ENCODE results near the gene ERLIN1.
"Not testable (repeated sequence)": the region's sequence is repeated elsewhere in the genome, so short reads cannot be mapped to it uniquely, and the experiment has no call there.

Gene ERLIN1

DNA sequence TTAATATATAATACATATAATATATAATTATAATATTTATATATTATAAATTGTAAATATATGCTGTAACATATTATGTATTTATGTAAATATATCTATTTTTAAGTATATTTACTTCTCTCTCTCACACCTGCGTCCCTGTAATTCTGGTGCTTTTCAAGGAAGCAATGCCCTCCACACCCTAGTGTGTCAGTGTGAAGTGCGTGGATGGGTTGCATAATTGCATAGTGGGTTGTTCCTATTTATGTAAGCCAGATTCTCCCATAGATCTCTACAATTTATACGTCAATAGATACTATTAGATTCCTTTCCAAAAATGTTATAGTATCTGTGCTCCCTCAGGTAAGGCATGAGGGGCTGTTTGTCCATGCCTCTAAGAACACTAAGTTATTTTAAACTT lies 54.3 kb downstream of the ERLIN1 start:
- no peak for DNase-seq

DNA sequence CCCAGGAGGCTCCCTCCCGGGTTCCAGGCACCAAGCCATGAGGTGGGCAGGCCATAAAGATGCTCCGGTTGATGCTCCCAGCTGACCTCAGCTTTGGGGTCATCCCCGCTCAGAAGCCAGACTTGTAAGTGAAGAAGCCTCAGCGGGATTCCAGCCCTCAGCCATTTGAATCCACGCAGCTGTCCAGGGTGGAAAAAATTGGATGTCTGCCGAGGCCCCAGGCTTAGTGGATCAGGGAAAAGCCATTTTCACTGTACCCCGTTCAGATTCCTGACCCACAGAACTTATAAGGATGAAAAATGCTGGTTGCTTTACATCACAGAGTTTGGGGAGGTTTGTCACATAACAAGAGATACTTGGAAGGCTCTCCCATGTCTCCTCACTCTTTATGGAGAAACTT lies 55.0 kb downstream of the ERLIN1 start:
- no peak for DNase-seq

DNA sequence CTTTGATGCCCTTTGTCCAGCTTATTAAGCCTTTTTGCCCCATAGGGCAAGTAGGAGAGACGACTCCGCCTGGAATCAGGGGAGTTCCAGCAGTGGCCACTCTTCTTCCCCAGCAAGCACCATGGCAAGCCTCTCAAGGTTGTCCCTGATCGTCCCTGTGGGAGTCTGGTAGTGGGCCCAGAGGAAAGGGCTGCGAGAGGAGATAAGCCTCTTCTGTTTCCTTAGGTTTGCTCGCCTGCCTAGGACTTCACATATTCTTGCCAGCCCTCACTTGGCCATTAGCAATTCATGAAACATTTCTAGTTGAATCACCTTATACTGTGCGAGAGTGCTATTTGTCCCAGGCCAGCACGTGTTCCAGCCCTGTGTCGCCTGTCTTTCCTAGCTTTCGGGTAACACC lies 56.4 kb downstream of the ERLIN1 start:
- DNase-seq: peak; percentile 44

DNA sequence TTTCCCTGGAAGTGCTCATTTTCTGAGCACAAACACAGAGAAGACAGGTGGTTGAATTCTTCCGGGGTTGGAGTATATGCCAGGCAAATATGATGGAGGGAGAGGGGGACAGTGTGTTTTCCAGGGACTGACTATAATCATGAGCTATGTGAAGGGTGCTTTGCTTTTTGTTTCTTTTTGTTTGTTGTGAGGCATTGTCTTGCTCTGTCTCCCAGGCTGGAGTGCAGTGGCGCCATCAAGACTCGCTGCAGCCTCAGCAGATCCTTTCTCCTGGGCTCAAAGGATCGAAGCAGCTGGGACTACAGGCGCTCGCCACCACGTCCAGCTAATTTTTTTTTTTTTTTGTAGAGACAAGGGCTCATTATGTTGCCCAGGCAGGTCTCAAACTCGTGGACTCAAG lies 56.9 kb downstream of the ERLIN1 start:
- DNase-seq: no peak

DNA sequence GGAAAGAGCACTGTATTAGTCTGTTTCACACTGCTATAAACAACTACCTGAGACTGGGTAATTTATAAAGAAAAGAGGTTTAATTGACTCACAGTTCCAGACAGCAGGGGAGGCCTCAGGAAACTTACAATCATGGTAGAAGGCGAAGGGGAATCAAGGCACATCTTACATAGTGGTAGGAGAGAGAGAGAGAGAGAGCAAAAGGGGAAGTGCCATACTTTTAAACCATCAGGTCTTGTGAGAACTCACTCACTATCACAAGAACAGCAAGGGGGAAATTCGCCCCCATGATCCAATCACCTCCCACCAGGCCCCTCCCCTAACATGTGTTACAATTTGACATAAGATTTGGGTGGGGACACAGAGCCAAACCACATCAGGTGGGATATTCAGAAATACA lies 60.5 kb downstream of the ERLIN1 start:
- not testable (repeated sequence) for DNase-seq

DNA sequence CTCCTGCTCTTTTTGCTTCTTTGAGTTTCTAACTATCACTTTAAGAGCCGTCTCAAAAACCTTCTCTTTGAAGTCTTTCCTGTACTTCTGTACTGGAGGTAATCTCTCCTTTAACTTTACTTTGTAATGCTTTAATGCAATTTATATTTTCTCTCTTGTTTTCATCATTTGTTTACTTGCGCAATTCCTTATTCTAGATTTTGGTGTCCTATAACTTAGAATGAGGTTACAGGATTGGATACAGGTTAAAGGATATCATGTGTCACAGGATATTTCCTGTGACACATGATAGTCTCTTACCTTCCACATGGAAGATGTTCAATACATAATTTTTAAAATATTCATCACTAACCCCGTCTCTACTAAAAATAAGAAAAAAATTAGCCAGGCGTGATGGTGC lies 61.7 kb downstream of the ERLIN1 start:
- DNase-seq: no peak

DNA sequence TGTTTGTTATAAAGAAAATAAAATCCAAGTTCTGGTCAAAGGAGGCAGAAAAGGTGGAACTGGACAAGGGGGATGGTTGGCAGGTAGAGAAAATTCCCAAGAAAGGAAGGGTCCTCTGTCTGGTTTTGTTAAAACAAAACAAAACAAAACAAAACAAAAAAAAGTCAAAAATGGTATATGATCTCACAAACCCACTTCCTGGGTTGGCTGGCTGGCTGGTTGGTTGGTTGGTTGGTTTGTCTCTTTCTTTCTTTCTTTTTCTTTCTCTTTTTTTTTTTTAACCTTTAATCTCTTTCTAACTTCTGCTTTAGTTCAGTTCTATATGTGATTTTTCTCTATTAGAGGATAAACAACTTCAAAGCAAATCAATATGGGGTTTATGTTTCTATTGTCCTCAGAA lies 63.0 kb downstream of the ERLIN1 start:
- DNase-seq: no peak

DNA sequence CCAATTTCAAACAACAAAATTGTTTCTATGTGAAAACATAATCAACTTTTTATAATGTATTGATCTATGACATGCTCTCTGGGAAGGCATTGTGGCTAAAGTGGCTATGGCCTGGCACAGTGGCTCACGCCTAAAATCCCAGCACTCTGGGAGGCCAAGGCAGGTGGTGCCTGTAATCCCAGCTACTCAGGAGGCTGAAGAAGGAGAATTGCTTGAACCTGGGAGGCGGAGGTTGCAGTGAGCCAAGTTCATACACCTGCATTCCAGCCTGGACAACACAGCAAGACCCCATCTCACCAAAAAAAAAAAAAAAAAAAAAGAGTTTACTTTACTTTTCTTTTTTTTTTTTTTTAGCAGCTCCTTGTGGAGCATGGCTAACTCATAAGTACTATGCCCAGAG lies 65.3 kb downstream of the ERLIN1 start:
- no peak for DNase-seq

DNA sequence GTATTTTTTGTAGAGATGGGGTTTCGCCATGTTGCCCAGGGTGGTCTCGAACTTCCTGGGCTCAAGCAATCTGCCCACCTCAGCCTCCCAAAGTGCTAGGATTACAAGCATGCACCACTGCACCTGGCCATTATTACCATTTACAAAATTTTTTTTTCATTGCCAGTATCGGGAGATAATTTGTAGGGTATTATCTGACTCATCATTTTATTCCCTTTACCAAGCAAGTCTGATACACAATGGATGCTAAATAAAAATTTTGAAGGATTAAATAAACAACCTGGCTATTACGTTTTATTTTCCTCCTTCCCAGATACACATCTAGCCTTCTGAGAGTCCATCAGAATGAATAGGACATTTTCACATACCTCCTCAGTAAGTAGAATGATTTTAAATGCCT lies 66.1 kb downstream of the ERLIN1 start:
- DNase-seq: no peak

DNA sequence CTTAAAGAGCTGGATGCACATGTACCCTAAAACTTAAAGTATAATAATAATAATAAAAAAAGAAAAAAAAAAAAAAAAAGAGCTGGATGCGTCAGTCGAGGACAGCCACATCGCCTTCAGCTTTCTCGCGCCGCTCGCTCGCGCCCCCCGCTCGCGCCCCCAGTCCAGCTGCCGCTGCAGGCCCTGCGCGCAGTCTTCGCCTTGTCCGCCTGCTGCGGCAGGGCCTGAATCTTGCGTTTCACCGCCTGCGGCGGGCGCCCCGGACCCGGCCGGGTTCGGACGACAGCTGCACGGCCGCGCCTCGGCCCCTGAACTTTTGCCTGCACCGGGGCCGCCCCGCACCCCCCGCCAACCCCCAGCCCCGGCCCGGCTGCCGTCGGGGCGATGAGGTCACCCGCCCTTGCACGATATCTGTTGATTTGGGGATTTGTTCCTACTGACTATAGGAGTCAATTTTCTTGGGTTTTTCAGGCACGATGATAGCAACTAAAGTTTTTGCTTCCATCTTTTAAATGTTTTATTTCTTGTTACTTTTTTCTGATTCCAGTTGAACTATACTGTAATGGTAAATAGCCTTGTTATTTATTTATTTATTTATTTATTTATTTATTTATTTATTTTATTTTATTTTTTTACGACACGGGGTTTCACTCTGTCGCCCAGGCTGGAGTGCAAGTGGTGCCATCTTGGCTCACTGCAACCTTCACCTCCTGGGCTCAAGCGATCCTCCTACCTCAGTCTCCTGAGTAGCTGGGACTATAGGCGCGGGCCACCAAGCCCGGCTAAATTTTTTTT lies 70.7 kb downstream of the ERLIN1 start:
- no peak for DNase-seq

DNA sequence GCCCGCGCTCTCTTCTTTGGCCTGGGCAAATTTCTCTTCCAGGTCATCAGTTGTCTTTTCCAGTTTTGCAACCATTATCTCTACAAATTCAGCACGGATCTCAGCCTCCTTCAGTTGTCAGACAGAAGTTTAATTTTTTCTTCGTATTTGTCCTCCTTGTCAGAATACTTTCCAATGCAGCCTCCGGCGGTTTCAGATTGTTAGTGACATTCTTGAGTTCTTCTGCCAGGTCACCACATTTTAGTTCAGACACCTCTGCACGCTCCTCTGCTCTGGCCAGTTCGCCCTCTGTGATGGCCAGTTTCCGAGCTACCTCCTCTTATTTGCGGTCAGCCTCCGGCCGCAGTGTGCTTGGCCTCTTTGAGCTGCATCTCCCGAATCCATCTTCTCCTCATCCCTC lies 71.4 kb downstream of the ERLIN1 start:
- no peak for DNase-seq

DNA sequence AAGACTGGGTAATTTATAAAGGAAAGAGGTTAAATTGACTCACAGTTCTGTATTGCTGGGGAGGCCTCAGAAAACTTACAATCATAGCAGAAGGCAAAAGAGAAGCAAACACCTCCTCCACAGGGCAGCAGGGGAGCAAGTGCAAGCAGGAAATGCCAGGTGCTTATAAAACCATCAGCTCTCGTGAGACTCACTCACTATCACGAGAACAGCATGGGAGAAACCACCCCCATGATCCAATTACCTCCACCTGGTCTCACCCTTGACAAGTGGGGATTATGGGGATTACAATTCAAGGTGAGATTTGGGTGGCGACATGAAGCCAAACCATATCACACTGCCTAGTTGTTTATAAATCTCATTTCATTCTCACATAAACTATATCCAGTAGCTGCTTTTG lies 76.2 kb downstream of the ERLIN1 start:
- no peak for DNase-seq

DNA sequence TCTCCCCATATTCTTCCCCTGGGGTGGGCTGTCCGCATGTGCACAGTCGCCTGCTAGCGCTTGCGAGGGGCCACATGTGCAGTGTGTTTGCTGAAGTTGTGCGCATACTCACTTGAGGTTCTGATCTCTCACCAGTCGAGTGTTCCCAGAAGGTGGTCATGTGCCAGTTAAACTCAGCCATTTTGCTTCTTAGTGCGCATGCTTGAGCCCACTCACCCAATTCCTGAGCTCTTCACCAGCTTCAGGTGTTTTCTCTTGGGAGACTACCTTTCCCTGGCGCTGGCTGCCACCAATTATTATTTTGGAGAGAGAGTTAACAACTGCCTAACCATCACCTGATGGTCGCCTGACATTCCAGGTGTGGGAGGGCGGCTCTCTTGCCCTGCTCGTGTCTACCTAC lies 79.0 kb downstream of the ERLIN1 start:
- DNase-seq: no peak

DNA sequence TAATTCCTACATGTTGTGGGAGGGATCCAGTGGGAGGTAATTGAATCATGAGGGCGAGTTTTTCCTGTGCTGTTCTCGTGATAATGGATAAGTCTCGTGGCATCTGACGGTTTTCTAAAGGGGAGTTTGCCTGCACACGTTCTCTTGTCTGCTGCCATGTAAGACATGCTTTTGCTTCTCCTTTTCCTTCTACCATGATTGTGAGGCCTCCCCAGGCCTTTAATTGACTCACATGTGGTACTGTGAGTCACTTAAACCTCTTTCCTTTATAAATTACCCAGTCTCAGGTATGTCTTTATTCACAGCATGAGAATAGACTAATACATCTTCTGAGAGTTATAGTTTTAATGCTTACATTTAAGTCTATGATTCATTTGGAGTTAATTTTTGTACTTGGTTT lies 81.5 kb downstream of the ERLIN1 start:
- no peak for DNase-seq

DNA sequence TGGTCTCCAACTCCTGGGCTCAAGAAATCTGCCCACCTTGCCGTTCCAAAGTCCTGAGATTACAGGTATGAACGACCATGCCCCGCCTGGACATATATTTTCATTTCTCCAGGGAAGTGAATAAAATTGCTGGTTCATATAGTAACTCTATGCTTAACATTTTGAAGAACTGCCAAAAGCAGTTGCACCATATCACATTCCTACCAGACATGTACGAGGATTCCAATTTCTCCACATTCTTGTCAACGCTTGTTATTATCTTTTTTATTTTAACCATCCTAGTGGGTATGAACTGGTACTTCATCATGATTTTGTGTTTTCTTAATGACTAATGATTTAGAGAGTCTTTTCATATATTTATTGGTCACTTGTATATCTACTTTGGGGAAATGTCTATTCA lies 82.2 kb downstream of the ERLIN1 start:
- no peak for DNase-seq

DNA sequence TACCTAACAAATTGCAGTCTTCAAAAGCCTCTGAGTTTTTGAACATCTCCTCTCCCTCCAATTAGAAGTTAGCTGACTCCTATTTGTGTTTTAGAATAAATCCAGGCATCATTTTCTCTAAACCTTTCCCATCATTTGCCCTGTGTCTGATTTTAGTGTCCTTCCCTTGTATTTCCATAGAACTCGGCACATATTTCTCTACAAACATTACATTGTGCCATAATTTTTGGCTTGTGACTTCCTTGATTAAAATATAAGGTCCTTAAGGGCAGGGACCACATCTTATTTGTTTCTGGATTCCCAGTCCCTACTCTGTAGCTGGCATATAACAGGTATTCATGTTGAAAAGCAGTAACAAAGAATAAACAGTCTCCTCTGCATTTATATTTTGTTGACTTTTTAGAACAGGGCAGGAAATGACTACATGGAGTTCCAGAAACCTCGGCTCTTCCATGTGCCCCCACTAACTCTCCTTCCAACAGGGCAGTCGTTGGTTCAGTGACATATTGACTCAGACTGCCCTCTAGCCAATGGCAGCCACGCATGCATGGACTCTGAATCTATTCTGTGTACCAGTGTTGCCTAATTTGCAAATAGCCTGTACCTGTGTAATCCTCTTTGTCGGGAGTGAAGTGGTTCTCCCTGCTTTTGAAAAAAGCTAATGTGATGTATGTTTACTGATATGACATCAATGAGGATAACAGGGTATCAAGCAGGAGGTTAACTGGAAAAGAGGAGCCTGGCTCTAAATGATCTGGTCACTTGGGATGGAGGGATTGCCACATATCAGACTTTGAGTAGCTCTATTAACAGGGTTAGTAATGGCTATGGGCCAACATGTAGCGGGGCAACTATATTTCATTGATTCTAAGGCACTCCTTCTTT lies 84.4 kb downstream of the ERLIN1 start:
- no peak for DNase-seq

DNA sequence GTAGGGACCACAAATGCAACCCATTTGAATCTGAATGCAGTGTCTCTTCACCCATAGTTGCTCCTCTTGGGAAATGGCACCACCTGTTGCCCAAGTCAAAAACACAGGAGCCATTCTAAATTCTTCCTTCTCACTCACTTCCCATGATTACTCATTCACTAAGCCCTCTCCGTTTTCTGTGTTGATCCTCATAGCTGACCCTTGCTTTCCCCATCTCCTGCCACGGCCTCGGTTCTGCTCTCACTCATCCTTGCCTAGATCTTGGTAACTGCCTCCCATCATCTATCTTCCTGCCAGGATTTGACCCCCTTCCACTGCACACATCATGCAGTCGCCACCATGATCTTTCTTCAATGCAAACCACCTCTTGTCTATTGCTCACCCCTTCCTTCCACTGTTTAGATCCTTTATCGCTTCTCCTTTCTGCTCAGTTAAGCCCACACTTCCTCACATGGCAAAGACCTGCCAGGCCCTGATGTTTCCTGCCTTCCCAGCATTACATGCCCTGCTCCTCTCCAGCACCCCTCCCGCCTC lies 85.1 kb downstream of the ERLIN1 start:
- no peak for DNase-seq

Measured in hematopoietic multipotent progenitor cell treated with erythropoietin and hydrocortisone succinate and interleukin-3 and kit ligand, for 8 days (in vitro differentiated cells).